LNCaP clone FGC (cell line): ENCODE results near the gene CCNYL1.
"Not testable (repeated sequence)": the region's sequence is repeated elsewhere in the genome, so short reads cannot be mapped to it uniquely, and the experiment has no call there.

ENCODE experiments used
- DNase-seq: peaks from one replicate; pipeline ENCODE4 v3.0.0-alpha.2; 2011; ENCODE audit warnings: low read depth
- H3K4me3 ChIP-seq: 2 replicates; pipeline ENCODE4 v1.5.1; 2011; ENCODE audit warnings: mild to moderate bottlenecking, low read depth, low read length, control low read depth
- TF ChIP-seq, protein P1 (sequence below): IDR thresholded peaks from 2 replicates; pipeline ENCODE4 v1.5.1; 2012; ENCODE audit warnings: mild to moderate bottlenecking; ENCODE audit not compliant: control insufficient read depth, insufficient read depth; ENCODE audit errors: extremely low read depth

Gene CCNYL1

DNA sequence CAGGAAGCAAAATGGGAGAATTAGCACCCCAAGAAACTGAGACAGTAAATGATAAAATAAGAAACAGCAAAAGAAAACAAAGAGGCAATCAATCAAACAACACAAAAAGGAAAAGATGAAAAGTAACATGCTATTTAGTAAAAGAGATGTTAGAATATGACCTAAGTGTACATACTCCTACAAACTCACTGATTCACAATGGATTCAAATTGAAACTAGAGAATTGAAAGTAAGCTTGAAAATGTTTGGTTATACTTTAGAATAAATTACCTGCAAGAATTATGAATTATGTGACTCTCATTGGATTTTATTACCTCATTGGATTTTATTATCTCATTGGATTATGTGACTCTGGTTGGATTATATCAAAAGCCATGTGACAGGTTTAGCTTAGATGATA, 22.8 kb upstream of the CCNYL1 start:
- H3K4me3 ChIP-seq, result no peak overlapping the region
- DNase-seq, result no peak
- TF ChIP-seq, protein P1, sequence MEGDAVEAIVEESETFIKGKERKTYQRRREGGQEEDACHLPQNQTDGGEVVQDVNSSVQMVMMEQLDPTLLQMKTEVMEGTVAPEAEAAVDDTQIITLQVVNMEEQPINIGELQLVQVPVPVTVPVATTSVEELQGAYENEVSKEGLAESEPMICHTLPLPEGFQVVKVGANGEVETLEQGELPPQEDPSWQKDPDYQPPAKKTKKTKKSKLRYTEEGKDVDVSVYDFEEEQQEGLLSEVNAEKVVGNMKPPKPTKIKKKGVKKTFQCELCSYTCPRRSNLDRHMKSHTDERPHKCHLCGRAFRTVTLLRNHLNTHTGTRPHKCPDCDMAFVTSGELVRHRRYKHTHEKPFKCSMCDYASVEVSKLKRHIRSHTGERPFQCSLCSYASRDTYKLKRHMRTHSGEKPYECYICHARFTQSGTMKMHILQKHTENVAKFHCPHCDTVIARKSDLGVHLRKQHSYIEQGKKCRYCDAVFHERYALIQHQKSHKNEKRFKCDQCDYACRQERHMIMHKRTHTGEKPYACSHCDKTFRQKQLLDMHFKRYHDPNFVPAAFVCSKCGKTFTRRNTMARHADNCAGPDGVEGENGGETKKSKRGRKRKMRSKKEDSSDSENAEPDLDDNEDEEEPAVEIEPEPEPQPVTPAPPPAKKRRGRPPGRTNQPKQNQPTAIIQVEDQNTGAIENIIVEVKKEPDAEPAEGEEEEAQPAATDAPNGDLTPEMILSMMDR, result no peak

DNA sequence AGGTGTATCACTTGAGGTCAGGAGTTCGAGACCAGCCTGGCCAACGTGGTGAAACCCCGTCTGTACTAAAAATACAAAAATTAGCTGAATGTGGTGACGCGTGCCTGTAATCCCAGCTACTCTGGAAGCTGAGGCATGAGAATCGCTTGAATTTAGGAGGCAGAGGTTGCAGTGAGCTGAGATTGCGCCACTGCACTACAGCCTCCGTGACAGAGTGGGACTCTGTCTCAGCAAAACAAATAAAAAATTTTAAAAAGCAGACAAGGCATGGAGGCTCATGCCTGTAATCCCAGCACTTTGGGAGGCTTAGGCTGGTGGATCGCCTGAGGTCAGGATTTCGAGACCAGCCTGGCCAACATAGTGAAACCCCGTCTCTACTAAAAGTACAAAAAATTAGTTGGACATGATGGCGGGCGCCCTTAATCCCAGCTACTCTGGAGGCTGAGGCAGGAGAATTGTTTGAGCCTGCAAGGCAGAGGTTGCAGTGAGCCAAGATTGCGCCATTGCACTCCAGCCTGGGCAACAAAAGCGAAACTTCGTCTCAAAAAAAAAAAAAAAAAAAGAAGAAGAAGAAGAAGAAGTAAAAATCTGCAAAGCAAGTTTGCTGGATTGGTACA, 20.5 kb upstream of the CCNYL1 start:
- not testable (repeated sequence) for H3K4me3 ChIP-seq, DNase-seq

DNA sequence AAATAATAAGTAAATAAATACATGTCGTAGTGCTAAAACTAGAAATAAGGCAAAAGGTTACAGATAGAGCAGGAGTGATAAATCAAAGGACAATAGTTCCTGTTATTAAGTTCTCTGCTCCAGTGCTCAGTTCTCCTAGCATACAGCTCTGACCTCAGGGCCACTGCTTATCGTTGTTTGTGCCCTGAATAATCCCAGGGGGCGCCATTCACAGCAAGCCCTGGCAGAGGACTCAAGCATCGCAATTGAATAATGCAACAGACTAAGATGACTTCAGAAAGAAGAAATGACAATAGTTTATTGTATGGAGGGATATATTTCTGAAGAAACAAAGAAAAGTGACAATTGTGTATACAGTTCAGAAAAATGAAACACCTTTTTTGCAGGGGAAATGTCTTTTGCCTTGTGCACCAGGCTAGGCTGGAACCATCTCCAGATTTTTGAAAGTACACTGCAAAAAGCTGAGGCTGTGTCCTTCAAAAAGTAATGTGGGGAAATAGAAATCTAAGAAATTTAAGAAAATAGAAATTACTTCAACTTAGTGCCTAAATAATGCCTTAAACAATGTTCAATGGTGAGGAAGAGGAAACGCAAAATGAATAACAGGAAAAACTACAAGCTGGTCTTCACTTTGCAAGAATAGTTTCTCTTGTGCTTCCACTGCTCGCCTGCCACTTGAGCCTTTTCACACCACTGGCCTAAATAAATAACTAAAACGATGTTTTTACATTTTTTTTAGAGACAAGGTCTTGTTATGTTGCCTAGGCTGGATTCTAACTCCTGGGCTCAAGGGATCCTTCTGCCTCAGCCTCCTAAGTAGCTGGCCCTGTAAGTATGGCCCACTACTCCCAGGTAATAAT, 19.0 kb upstream of the CCNYL1 start:
- TF ChIP-seq, protein P1, result peak; percentile 7; the same call in 1 of the 2 replicates
- DNase-seq, result no peak
- H3K4me3 ChIP-seq, result no peak overlapping the region

DNA sequence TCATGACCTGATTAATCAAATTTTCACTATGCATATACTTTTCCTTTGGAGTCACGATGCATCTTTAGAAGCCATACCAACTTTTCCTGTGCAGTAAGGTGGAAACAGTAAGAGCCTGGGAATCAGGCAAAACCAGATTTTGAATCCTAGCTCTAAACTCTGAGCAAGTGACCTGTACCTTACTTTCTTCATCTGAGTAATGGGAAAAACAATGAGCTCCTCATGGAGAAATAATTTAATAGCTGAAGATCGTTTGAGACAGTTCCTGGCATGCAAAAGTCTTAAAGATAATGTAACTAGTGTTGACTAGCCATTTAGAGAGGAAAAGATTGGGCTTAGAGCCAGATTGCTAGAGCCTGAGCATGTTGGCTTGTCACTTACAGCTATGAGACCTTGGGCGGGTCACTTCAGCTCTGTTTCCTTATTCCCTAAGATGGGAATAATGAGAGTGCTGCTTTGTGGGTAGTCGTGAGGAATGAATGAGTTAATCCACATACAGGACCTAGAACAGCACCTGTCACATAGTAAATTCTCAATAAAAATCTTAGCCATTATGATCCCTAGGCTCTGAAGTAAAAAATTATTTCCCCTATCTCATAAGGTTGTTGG, 17.7 kb upstream of the CCNYL1 start:
- TF ChIP-seq, protein P1, result no peak
- no peak for DNase-seq
- no peak overlapping the region for H3K4me3 ChIP-seq

DNA sequence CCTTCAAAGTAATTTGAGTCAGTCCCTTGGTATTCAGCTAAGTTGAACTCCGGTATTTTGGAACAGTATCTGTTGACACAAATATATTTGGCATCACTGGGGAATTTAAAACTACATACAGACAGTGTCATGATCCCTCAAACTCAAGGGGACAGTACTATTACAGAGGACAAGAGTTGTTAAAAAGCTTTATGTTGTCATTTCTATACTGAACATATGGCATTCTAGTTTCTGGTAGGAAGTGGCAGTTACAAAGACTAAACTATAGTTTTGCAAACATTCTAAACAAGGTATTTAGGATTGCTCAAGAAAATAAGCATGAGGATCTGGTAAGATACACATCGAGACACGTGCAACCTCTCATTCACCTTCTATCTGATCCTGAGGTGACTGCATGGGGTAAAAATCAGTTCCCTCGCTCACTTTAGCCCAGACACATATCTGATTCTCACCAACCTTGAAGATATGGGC, 16.6 kb upstream of the CCNYL1 start:
- TF ChIP-seq, protein P1, result no peak
- H3K4me3 ChIP-seq, result no peak overlapping the region
- DNase-seq, result no peak

DNA sequence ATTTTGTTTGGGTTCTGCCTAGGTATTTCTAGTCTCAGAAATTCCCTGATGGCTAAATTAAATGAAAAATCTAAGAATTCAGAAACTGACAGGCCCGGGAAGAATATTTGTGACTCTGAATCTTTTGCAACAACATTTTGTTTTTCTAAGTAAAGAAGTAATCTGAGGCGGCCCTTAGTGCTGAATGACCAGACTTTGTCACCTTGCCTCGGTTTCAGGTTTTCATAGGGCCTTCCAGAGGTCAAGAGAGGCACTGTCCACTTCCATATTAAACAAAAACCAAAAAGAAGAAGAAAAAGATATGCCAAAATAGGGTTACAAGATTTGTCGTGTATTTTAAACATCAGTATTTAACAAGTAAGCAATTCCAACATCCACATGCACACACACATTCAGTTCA, 16.1 kb upstream of the CCNYL1 start:
- DNase-seq, result no peak
- TF ChIP-seq, protein P1, result no peak
- no peak overlapping the region for H3K4me3 ChIP-seq

DNA sequence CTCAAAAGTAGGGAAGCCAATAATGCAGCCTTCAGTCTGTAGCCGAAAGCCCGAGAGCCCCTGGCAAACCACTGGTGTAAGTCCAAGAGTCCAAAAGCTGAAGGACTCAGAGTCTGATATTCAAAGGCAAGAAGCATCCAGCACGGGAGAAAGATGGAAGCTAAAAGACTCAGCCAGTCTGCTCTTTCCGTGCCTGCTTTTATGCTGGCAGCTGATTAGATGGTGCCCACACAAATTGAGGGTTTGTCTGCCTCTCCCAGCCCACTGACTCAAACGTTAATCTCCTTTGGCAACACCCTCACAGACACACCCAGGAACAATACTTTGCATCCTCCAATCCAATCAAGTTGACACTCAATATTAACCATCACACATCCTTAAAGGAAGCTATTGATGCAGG, 14.5 kb upstream of the CCNYL1 start:
- H3K4me3 ChIP-seq, DNase-seq: not testable (repeated sequence)
